GM12878 (cell line): ENCODE measurements around the gene IFIT2. TPM values are rescaled to one million over a fixed set of nuclear protein-coding genes. Genes with fewer than 3 reads are reported as not detected.

Source experiments
- ATF2 ChIP-seq: IDR thresholded peaks from 2 replicates; pipeline ENCODE4 v1.6.1; 2012; ENCODE audit warnings: low read length, inconsistent platforms
- ATF3 ChIP-seq: IDR thresholded peaks from 2 replicates; pipeline ENCODE4 v1.6.1; 2011; ENCODE audit warnings: low read depth, mild to moderate bottlenecking, low read length, moderate library complexity, borderline replicate concordance; ENCODE audit errors: extremely low read depth
- ATF7 ChIP-seq: fragments of 450-650 bp; IDR thresholded peaks from 2 replicates; pipeline ENCODE4 v1.6.1; 2016; ENCODE audit warnings: low read depth, mild to moderate bottlenecking
- CREB1 ChIP-seq: IDR thresholded peaks from 2 replicates; pipeline ENCODE4 v1.6.1; 2012; ENCODE audit warnings: low read depth, mild to moderate bottlenecking, inconsistent platforms
- CUX1 ChIP-seq: IDR thresholded peaks from 2 replicates; pipeline ENCODE4 v1.6.1; 2012; ENCODE audit warnings: improper control_type of control experiment, low read depth, low read length; ENCODE audit not compliant: insufficient replicate concordance
- DPF2 ChIP-seq: fragments of 450-650 bp; IDR thresholded peaks from 2 replicates; pipeline ENCODE4 v1.6.1; 2017; ENCODE audit warnings: mild to moderate bottlenecking
- HCFC1 ChIP-seq: fragments of 150-350 bp; IDR thresholded peaks from 2 replicates; pipeline ENCODE4 v1.6.1; 2014; ENCODE audit warnings: low read length
- HDGF ChIP-seq: fragments of 450-650 bp; IDR thresholded peaks from 2 replicates; pipeline ENCODE4 v1.6.1; 2016; ENCODE audit warnings: antibody characterized with exemption
- JUND ChIP-seq: IDR thresholded peaks from 2 replicates; pipeline ENCODE4 v1.6.1; 2012; ENCODE audit warnings: low read depth, mild to moderate bottlenecking, low read length, improper control_type of control experiment, moderate library complexity
- KAT2A ChIP-seq: conservative IDR thresholded peaks from 2 replicates; pipeline ENCODE4 v1.6.1; 2011; ENCODE audit warnings: low read depth, low read length; ENCODE audit not compliant: control insufficient read depth
- MXI1 ChIP-seq: fragments of 150-350 bp; IDR thresholded peaks from 2 replicates; pipeline ENCODE4 v1.6.1; 2011; ENCODE audit warnings: low read depth, mild to moderate bottlenecking, inconsistent platforms, low read length, improper control_type of control experiment
- MYC ChIP-seq: IDR thresholded peaks from 2 replicates; pipeline ENCODE4 v1.6.1; 2011; ENCODE audit warnings: mild to moderate bottlenecking, low read length, moderate library complexity, inconsistent platforms; ENCODE audit not compliant: insufficient read depth, insufficient replicate concordance, insufficient read length, severe bottlenecking
- NBN ChIP-seq: fragments of 450-650 bp; IDR thresholded peaks from 2 replicates; pipeline ENCODE4 v1.6.1; 2016
- NFYA ChIP-seq: IDR thresholded peaks from 2 replicates; pipeline ENCODE4 v1.6.1; 2011; ENCODE audit warnings: low read depth, mild to moderate bottlenecking, low read length, improper control_type of control experiment, borderline replicate concordance
- NR2C1 ChIP-seq: fragments of 450-650 bp; IDR thresholded peaks from 2 replicates; pipeline ENCODE4 v1.6.1; 2017; ENCODE audit warnings: antibody characterized with exemption, mild to moderate bottlenecking, moderate library complexity
- POLR2AphosphoS5 ChIP-seq: IDR thresholded peaks from 2 replicates; pipeline ENCODE4 v1.6.1; 2011; ENCODE audit warnings: mild to moderate bottlenecking, low read length, inconsistent platforms
- RELA ChIP-seq: fragments of 450-650 bp; IDR thresholded peaks from 2 replicates; pipeline ENCODE4 v1.8.0; 2014; ENCODE audit warnings: borderline replicate concordance; ENCODE audit not compliant: partially characterized antibody
- RFX5 ChIP-seq: IDR thresholded peaks from 2 replicates; pipeline ENCODE4 v1.6.1; 2011; ENCODE audit warnings: low read depth, low read length, improper control_type of control experiment
- SKIL ChIP-seq: fragments of 450-650 bp; IDR thresholded peaks from 2 replicates; pipeline ENCODE4 v1.6.1; 2017; ENCODE audit warnings: mild to moderate bottlenecking, low read depth, inconsistent platforms; ENCODE audit not compliant: poor library complexity, severe bottlenecking
- SPI1 ChIP-seq: IDR thresholded peaks from 2 replicates; pipeline ENCODE4 v1.6.1; 2011; ENCODE audit warnings: low read depth, mild to moderate bottlenecking, low read length, moderate library complexity, borderline replicate concordance; ENCODE audit not compliant: insufficient read depth
- ZNF207 ChIP-seq: fragments of 450-650 bp; IDR thresholded peaks from 2 replicates; pipeline ENCODE4 v1.6.1; 2014; ENCODE audit warnings: antibody characterized with exemption, mild to moderate bottlenecking, borderline replicate concordance
- ZNF384 ChIP-seq: IDR thresholded peaks from 2 replicates; pipeline ENCODE4 v1.6.1; 2012; ENCODE audit warnings: low read depth, mild to moderate bottlenecking, low read length, improper control_type of control experiment, borderline replicate concordance
- ZZZ3 ChIP-seq: IDR thresholded peaks from 2 replicates; pipeline ENCODE4 v1.6.1; 2011; ENCODE audit warnings: low read depth; ENCODE audit not compliant: control insufficient read depth, insufficient read length
- polyA plus RNA-seq, 11 experiments: library from polyadenylated mRNA; depleted of rRNA in 4 of 11; unstranded in 6 of 11; stranded (reverse) in 5 of 11; fragments of >200 nt; fragmentation: Nextera tagmentation in 4 of 11; fragmentation: Illumina TruSeq in 1 of 11; extraction: Ambion mirVana in 4 of 11; extraction: Trizol in 1 of 11; gene quantifications; 1 replicate in 1 of 11; 2 replicates in 10 of 11; pipeline versions ENCODE4 v1.2.1 to v1.2.3, GENCODE V29; 2011 to 2016; ENCODE audit warnings: inconsistent platforms in 2 of 11, missing spikeins in 2 of 11, low read depth in 1 of 11
- total RNA-seq, 4 experiments: library from RNA; depleted of rRNA in 3 of 4; stranded (reverse); fragments of >200 nt in 3 of 4; fragmentation: Illumina TruSeq in 1 of 4; extraction: Trizol in 1 of 4; gene quantifications; 2 replicates each; pipeline versions ENCODE4 v1.2.1 to v1.2.3, GENCODE V29; 2013 to 2021

Gene IFIT2
- total and polyA plus RNA-seq, 10 of the 15 experiments (the other 5 are each of a cell fraction or from before 2014, with no cell fraction given), result 5.2 to 14.8 (median 9.7) TPM

GRCh38 chr10:89332123-89332633, 30.3 kb downstream of the IFIT2 start (continued):
- TF ChIP-seq CUX1, result peak; percentile 18
- TF ChIP-seq NFYA, result no peak
- no peak for TF ChIP-seq RELA
- peak; percentile 84 for TF ChIP-seq POLR2AphosphoS5
- TF ChIP-seq SPI1, result peak; percentile 59; the same call in 1 of the 2 replicates
- peak; percentile 92 for TF ChIP-seq SKIL
- TF ChIP-seq KAT2A, result no peak
- TF ChIP-seq ATF2, result peak; percentile 36
- 0 out of 2 replicates have a peak, but pooled peaks have one; percentile 39 for TF ChIP-seq ZNF384
- TF ChIP-seq ZZZ3, result no peak
- TF ChIP-seq NR2C1, result peak; percentile 92
- 0 out of 2 replicates have a peak, but pooled peaks have one; percentile 49 for TF ChIP-seq MXI1
- TF ChIP-seq MYC, result no peak
- peak; percentile 61; the same call in 1 of the 2 replicates for TF ChIP-seq DPF2
- TF ChIP-seq JUND, result no peak
- TF ChIP-seq NBN, result no peak
- TF ChIP-seq HDGF, result no peak
- no peak for TF ChIP-seq CREB1
- TF ChIP-seq ATF7, result peak; percentile 69
- no peak for TF ChIP-seq HCFC1
- no peak for TF ChIP-seq RFX5
- TF ChIP-seq ZNF207, result peak; percentile 66; the same call in 1 of the 2 replicates
- TF ChIP-seq ATF3, result no peak
